GM12891 (cell line): Measurements from ENCODE around the gene SLCO4C1.

Source experiments
- PAX5 ChIP-seq: IDR thresholded peaks from 2 replicates; pipeline ENCODE4 v1.6.1; 2011; ENCODE audit warnings: low read length, moderate library complexity, mild to moderate bottlenecking; ENCODE audit not compliant: insufficient read depth, severe bottlenecking
- POLR2A ChIP-seq: IDR thresholded peaks from 2 replicates; pipeline ENCODE4 v1.6.1; 2011; ENCODE audit warnings: low read depth, low read length, control low read depth
- POLR2AphosphoS5 ChIP-seq: IDR thresholded peaks from 2 replicates; pipeline ENCODE4 v1.6.1; 2011; ENCODE audit warnings: low read depth, low read length, control low read depth
- POU2F2 ChIP-seq: IDR thresholded peaks from 2 replicates; pipeline ENCODE4 v1.6.1; 2011; ENCODE audit warnings: low read depth, mild to moderate bottlenecking, control low read depth, low read length, moderate library complexity
- SPI1 ChIP-seq: IDR thresholded peaks from 2 replicates; pipeline ENCODE4 v1.6.1; 2011; ENCODE audit warnings: low read depth, low read length, control low read depth
- TAF1 ChIP-seq: IDR thresholded peaks from 2 replicates; pipeline ENCODE4 v1.6.1; 2011; ENCODE audit warnings: low read depth, low read length, control low read depth

DNA sequence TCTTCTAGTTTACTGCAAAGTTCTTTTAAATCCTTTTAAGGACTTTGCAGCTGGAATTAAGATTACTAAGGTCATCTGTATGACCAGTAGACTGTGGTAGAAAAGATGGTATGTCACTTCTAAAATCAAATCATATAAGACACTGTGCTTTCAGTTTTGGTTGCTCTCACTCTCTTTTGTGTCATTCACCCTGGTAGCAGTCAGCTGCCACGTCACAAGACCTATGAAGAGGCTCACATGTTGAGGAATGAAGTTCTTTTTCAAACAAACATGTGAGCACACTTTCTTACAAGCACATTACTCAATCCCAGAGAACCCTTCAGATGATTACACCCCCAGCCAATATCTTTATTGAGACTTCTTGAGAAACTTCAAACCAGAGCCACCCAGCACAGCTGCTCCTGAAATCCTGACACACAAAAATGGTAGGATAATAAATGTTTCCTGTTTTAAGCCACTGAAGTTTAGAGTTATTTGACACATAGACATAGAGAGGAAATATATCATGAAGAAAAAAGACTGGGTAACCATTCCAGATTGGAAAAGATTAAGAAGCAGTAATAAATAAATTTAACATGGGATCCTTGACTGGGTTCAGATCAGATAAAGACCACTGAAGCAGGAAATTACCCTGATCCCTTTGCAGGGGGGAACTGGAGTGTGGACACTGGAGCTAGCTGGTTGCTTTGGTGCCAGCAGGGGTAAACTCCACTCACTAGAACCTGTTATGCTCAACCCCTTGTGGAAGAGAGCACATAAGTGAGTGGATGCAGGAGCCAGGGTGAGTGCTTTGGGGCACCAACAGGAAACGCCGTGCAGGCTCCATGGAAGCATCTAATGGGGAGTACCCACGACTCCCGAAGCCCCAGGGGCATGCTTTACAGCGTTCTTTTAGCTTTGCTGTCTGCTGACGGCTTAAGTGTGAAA is 64.1 kb downstream of the SLCO4C1 start:
- TF ChIP-seq POLR2A (no peak), POLR2AphosphoS5 (no peak), TAF1 (no peak), SPI1 (no peak), POU2F2 (no peak), PAX5 (no peak)
